Fibroblast of lung (primary cell): ENCODE data around the gene TARM1. TPM values are rescaled to one million over a fixed set of nuclear protein-coding genes. Genes with fewer than 3 reads are reported as not detected.
A peak's percentile ranks its signal among the peaks of the same experiment; 100 is the strongest.
"Not testable (repeated sequence)": the region's sequence is repeated elsewhere in the genome, so short reads cannot be mapped to it uniquely, and the experiment has no call there.

Source experiments
- DNase-seq, 2 donors: peaks; one replicate each; pipeline versions ENCODE4 v3.0.0 to v3.0.0-alpha.2; 2010; ENCODE audit warnings: low read depth in 2 of 2
- H2AFZ ChIP-seq: 2 replicates; pipeline ENCODE4 v1.5.1; 2012; ENCODE audit warnings: low read length, control low read depth, inconsistent platforms
- H3K27ac ChIP-seq: 2 replicates; pipeline ENCODE4 v1.5.1; 2011; ENCODE audit warnings: low read length, control low read depth; ENCODE audit not compliant: insufficient read depth
- H3K27me3 ChIP-seq: 2 replicates; pipeline ENCODE4 v1.5.1; 2011; ENCODE audit warnings: mild to moderate bottlenecking, low read length; ENCODE audit not compliant: control insufficient read depth, insufficient read depth
- H3K36me3 ChIP-seq: 2 replicates; pipeline ENCODE4 v1.5.1; 2011; ENCODE audit warnings: low read length; ENCODE audit not compliant: control insufficient read depth, insufficient read depth
- H3K4me1 ChIP-seq: 2 replicates; pipeline ENCODE4 v1.5.1; 2011; ENCODE audit warnings: low read length; ENCODE audit not compliant: control insufficient read depth, insufficient read depth; ENCODE audit errors: extremely low read depth
- H3K4me2 ChIP-seq: 2 replicates; pipeline ENCODE4 v1.5.1; 2011; ENCODE audit warnings: low read length, control low read depth; ENCODE audit not compliant: insufficient read depth; ENCODE audit errors: extremely low read depth
- H3K4me3 ChIP-seq, 4 experiments: fragments of 200-600 bp in 1 of 4; sonication (generic) in 1 of 4; replicated peaks in 1 of 4; 2 replicates each; pipeline ENCODE4 v1.5.1; 2011 to 2016; ENCODE audit warnings: low read length in 4 of 4, low read depth in 3 of 4, mild to moderate bottlenecking in 3 of 4, control low read depth in 2 of 4, inconsistent platforms in 1 of 4, mixed read lengths in 1 of 4; ENCODE audit not compliant: insufficient read depth in 1 of 4; ENCODE audit errors: control extremely low read depth in 1 of 4
- H3K79me2 ChIP-seq: 2 replicates; pipeline ENCODE4 v1.5.1; 2012; ENCODE audit warnings: mild to moderate bottlenecking, low read length, inconsistent platforms; ENCODE audit not compliant: control insufficient read depth, insufficient read depth
- H3K9ac ChIP-seq: 2 replicates; pipeline ENCODE4 v1.5.1; 2011; ENCODE audit warnings: mild to moderate bottlenecking, low read length, control low read depth; ENCODE audit not compliant: insufficient read depth
- H3K9me3 ChIP-seq: 2 replicates; pipeline ENCODE4 v1.5.1; 2012; ENCODE audit warnings: low read depth, low read length; ENCODE audit not compliant: control insufficient read depth, insufficient read depth
- H4K20me1 ChIP-seq: 2 replicates; pipeline ENCODE4 v1.5.1; 2011; ENCODE audit warnings: low read length; ENCODE audit not compliant: control insufficient read depth, insufficient read depth; ENCODE audit errors: extremely low read depth
- CTCF ChIP-seq, 2 donors: IDR thresholded peaks in 1 of 2; conservative IDR thresholded peaks in 1 of 2; 1 replicate in 1 of 2; 2 replicates in 1 of 2; pipeline ENCODE4 v1.5.1; 2011 to 2012; ENCODE audit warnings: low read length in 2 of 2, control low read depth in 1 of 2, inconsistent platforms in 1 of 2, low read depth in 1 of 2, mild to moderate bottlenecking in 1 of 2
- EZH2 ChIP-seq: IDR thresholded peaks from 2 replicates; pipeline ENCODE4 v1.5.1; 2012; ENCODE audit warnings: low read length, control low read depth, mild to moderate bottlenecking; ENCODE audit errors: missing control alignments
- polyA plus RNA-seq, 2 donors: library from polyadenylated mRNA; depleted of rRNA in 1 of 2; stranded (reverse) in 1 of 2; unstranded in 1 of 2; fragments of >200 nt; gene quantifications; 2 replicates each; pipeline ENCODE4 v1.2.1, GENCODE V29; 2011 to 2012; ENCODE audit warnings: missing spikeins in 1 of 2
- total RNA-seq: library from RNA; depleted of rRNA; stranded (reverse); fragments of >200 nt; gene quantifications from 2 replicates; pipeline ENCODE4 v1.2.1, GENCODE V29; 2014

TARM1 gene
- total and polyA plus RNA-seq, 2 donors (not counting 1 experiment from before 2014, with no cell fraction given), result not detected

- Histone ChIP-seq H3K4me1 (no peaks in the 10 kb centered on the region), H3K4me2 (no peak overlapping the region), H2AFZ (no peak overlapping the region), H3K9ac (no peak overlapping the region), H3K9me3 (no peaks in the 10 kb centered on the region), H3K79me2 (no peaks in the 10 kb centered on the region), H4K20me1 (no peaks in the 10 kb centered on the region), H3K36me3 (no peaks in the 10 kb centered on the region), H3K27me3 (no peaks in the 10 kb centered on the region), H3K27ac (no peak overlapping the region), H3K4me3 (no peak overlapping the region)
- DNase-seq, result no peak
- TF ChIP-seq EZH2 (no peak), CTCF (conservative IDR thresholded peaks at IDR 0.05 in 1 of 2, IDR thresholded peaks at IDR 0.05 in 1 of 2; ENCODE audit: low read depth in 1 of 2, low read length in 2 of 2) (no peak)
These were observed 41.2 kb downstream of the TARM1 start for GRCh38 chr19:54040003-54040402.

- not testable (repeated sequence) for H3K79me2 ChIP-seq, H3K4me2 ChIP-seq, H3K4me3 ChIP-seq, H3K9ac ChIP-seq, H3K36me3 ChIP-seq, H4K20me1 ChIP-seq, H2AFZ ChIP-seq, H3K9me3 ChIP-seq, H3K27ac ChIP-seq, DNase-seq, H3K27me3 ChIP-seq, H3K4me1 ChIP-seq
These were observed 44.6 kb downstream of the TARM1 start for GRCh38 chr19:54036542-54036941.

- no peaks in the 10 kb centered on the region for H3K79me2 ChIP-seq
- H4K20me1 ChIP-seq, result no peaks in the 10 kb centered on the region
- H3K27ac ChIP-seq, result no peak overlapping the region
- H3K9me3 ChIP-seq, result no peaks in the 10 kb centered on the region
- no peak overlapping the region for H2AFZ ChIP-seq
- TF ChIP-seq CTCF (conservative IDR thresholded peaks at IDR 0.05 in 1 of 2, IDR thresholded peaks at IDR 0.05 in 1 of 2; ENCODE audit: low read depth in 1 of 2, low read length in 2 of 2) (no peak), EZH2 (no peak)
- no peak overlapping the region for H3K4me3 ChIP-seq
- H3K4me2 ChIP-seq, result no peak overlapping the region
- no peaks in the 10 kb centered on the region for H3K36me3 ChIP-seq
- H3K9ac ChIP-seq, result no peak overlapping the region
- H3K27me3 ChIP-seq, result no peaks in the 10 kb centered on the region
- peak; percentile 77 to 86 for DNase-seq
- H3K4me1 ChIP-seq, result no peaks in the 10 kb centered on the region
These were observed 45.7 kb downstream of the TARM1 start for GRCh38 chr19:54035215-54036178.
